GM23338 (cell line): Measurements from ENCODE around the gene TBKBP1. TPM values are rescaled to one million over a fixed set of nuclear protein-coding genes. Genes with fewer than 3 reads are reported as not detected.

Experiments
- ATAC-seq: fragments of 200-7000 bp; cut with Tn5 transposase; 3 replicates; pipeline ENCODE4 v1.9.1; 2020
- DNase-seq: peaks from one replicate; pipeline ENCODE4 v3.0.0-alpha.2; 2015; ENCODE audit warnings: low spot score
- H2AFZ ChIP-seq: fragments of 200-600 bp; sonication (generic); 2 replicates; pipeline ENCODE4 v1.8.0; 2016; ENCODE audit warnings: antibody characterized with exemption, mild to moderate bottlenecking, moderate library complexity
- H3F3A ChIP-seq: fragments of 200-600 bp; sonication (generic); replicated peaks from 2 replicates; pipeline ENCODE4 v1.8.0; 2017; ENCODE audit warnings: antibody characterized with exemption, mixed run types, low read depth
- H3K27ac ChIP-seq: fragments of 200-600 bp; sonication (generic); 2 replicates; pipeline ENCODE4 v1.6.1; 2016; ENCODE audit warnings: low read depth
- H3K27me3 ChIP-seq: fragments of 200-600 bp; sonication (generic); 2 replicates; pipeline ENCODE4 v1.8.0; 2016; ENCODE audit warnings: mild to moderate bottlenecking, mixed run types, moderate library complexity; ENCODE audit not compliant: insufficient read depth
- H3K36me3 ChIP-seq: fragments of 200-600 bp; sonication (generic); 2 replicates; pipeline ENCODE4 v1.8.0; 2016; ENCODE audit warnings: mild to moderate bottlenecking; ENCODE audit not compliant: insufficient read depth
- H3K4me1 ChIP-seq: fragments of 200-600 bp; sonication (generic); 2 replicates; pipeline ENCODE4 v1.8.0; 2016; ENCODE audit warnings: mild to moderate bottlenecking, moderate library complexity; ENCODE audit not compliant: insufficient read depth
- H3K4me2 ChIP-seq: fragments of 200-600 bp; sonication (generic); 2 replicates; pipeline ENCODE4 v1.7.1; 2017; ENCODE audit warnings: mixed run types
- H3K4me3 ChIP-seq: fragments of 200-600 bp; sonication (generic); 2 replicates; pipeline ENCODE4 v1.6.1; 2016; ENCODE audit warnings: mixed run types
- H3K79me2 ChIP-seq: fragments of 200-600 bp; sonication (generic); replicated peaks from 2 replicates; pipeline ENCODE4 v1.8.0; 2017; ENCODE audit warnings: mild to moderate bottlenecking; ENCODE audit not compliant: insufficient read depth
- H3K9me2 ChIP-seq: fragments of 200-600 bp; sonication (generic); 2 replicates; pipeline ENCODE4 v1.8.0; 2017; ENCODE audit not compliant: insufficient read depth
- H4K20me1 ChIP-seq: fragments of 200-600 bp; sonication (generic); replicated peaks from 2 replicates; pipeline ENCODE4 v1.8.0; 2017; ENCODE audit warnings: mild to moderate bottlenecking; ENCODE audit not compliant: insufficient read depth
- H3K27ac Mint-ChIP-seq: 2 replicates; pipeline ENCODE4 v1.8.0; 2020; ENCODE audit warnings: inconsistent platforms, mild to moderate bottlenecking, moderate library complexity, mixed read lengths
- H3K27me3 Mint-ChIP-seq: 3 replicates; pipeline ENCODE4 v1.8.0; 2022; ENCODE audit warnings: low read depth, mild to moderate bottlenecking, moderate library complexity, mixed read lengths, inconsistent platforms; ENCODE audit not compliant: insufficient read depth, poor library complexity
- H3K36me3 Mint-ChIP-seq: 3 replicates; pipeline ENCODE4 v1.8.0; 2021; ENCODE audit warnings: low read depth, mild to moderate bottlenecking, inconsistent platforms, moderate library complexity, mixed read lengths
- H3K4me1 Mint-ChIP-seq: 3 replicates; pipeline ENCODE4 v1.8.0; 2020; ENCODE audit warnings: mild to moderate bottlenecking, inconsistent platforms, mixed read lengths
- H3K4me3 Mint-ChIP-seq: 3 replicates; pipeline ENCODE4 v1.8.0; 2021; ENCODE audit warnings: moderate library complexity, mild to moderate bottlenecking, inconsistent platforms, mixed read lengths
- H3K9me3 Mint-ChIP-seq: 3 replicates; pipeline ENCODE4 v1.8.0; 2020; ENCODE audit warnings: moderate library complexity, mild to moderate bottlenecking, inconsistent platforms, mixed read lengths
- CREB1 ChIP-seq: fragments of 250-450 bp; sonication (Bioruptor Pico); IDR thresholded peaks from 2 replicates; pipeline ENCODE4 v1.5.0; 2020; ENCODE audit warnings: low read depth, mild to moderate bottlenecking, moderate library complexity
- CTCF ChIP-seq, 2 experiments: fragments of 200-600 bp in 1 of 2; sonication (generic) in 1 of 2; conservative IDR thresholded peaks; 2 replicates each; pipeline versions ENCODE4 v1.5.1 to v1.6.1; 2016 to 2017; ENCODE audit warnings: antibody characterized with exemption in 2 of 2, low read depth in 2 of 2, mild to moderate bottlenecking in 2 of 2, moderate library complexity in 1 of 2
- EZH2 ChIP-seq: fragments of 200-600 bp; sonication (generic); IDR thresholded peaks from one replicate; pipeline ENCODE4 v1.8.0; 2017; ENCODE audit warnings: antibody characterized with exemption, mild to moderate bottlenecking, low read depth; ENCODE audit not compliant: unreplicated experiment
- EZH2phosphoT487 ChIP-seq: fragments of 200-600 bp; sonication (generic); IDR thresholded peaks from one replicate; pipeline ENCODE4 v1.8.1; 2018; ENCODE audit warnings: antibody characterized with exemption; ENCODE audit not compliant: unreplicated experiment
- JUNB ChIP-seq: IDR thresholded peaks from one replicate; pipeline ENCODE4 v1.6.1; 2016; ENCODE audit warnings: antibody characterized with exemption; ENCODE audit not compliant: unreplicated experiment
- NANOG ChIP-seq: IDR thresholded peaks from 2 replicates; pipeline ENCODE4 v1.6.1; 2016; ENCODE audit warnings: antibody characterized with exemption, borderline replicate concordance
- POLR2AphosphoS5 ChIP-seq: IDR thresholded peaks from 2 replicates; pipeline ENCODE4 v1.6.1; 2016; ENCODE audit warnings: antibody characterized with exemption, low read depth
- STAT1 ChIP-seq: IDR thresholded peaks from one replicate; pipeline ENCODE4 v1.6.1; 2016; ENCODE audit warnings: antibody characterized with exemption; ENCODE audit not compliant: unreplicated experiment
- ZNF114 ChIP-seq: fragments of 250-450 bp; sonication (Bioruptor Pico); IDR thresholded peaks from 2 replicates; pipeline ENCODE4 v1.5.0; 2020; ENCODE audit warnings: mild to moderate bottlenecking, moderate library complexity
- ZNF331 ChIP-seq: fragments of 250-450 bp; sonication (Bioruptor Pico); IDR thresholded peaks from 2 replicates; pipeline ENCODE4 v1.5.0; 2020; ENCODE audit warnings: low read depth, mild to moderate bottlenecking, moderate library complexity
- polyA plus RNA-seq: library from polyadenylated mRNA; unstranded; fragments of >200 nt; fragmentation: Nextera tagmentation; extraction: Ambion mirVana; gene quantifications from 2 replicates; pipeline ENCODE4 v1.2.1, GENCODE V29; 2016
- total RNA-seq: library from RNA; depleted of rRNA; stranded (reverse); fragments of >200 nt; shearing (Covaris generic); gene quantifications from 2 replicates; pipeline ENCODE4 v1.2.3, GENCODE V29; 2014
- TF ChIP-seq, protein P1 (sequence below): IDR thresholded peaks from one replicate; pipeline ENCODE4 v1.6.1; 2018; ENCODE audit warnings: antibody characterized with exemption; ENCODE audit not compliant: unreplicated experiment

TBKBP1 gene
- total and polyA plus RNA-seq, 2 experiments from 2014 or later = 2.5 to 12.1 TPM

GRCh38 chr17:47709594-47709993, 15.6 kb downstream of the TBKBP1 start:
- Mint-ChIP-seq H3K4me1 (peaks cover 17% of the 10 kb centered on the region), H3K27ac (no peak overlapping the region), H3K27me3 (peaks cover 30% of the 10 kb centered on the region), H3K36me3 (peaks cover 3% of the 10 kb centered on the region; the same call in 1 of the 3 replicates), H3K9me3 (no peaks in the 10 kb centered on the region), H3K4me3 (peak overlapping the region; percentile 51)
- H3K36me3 ChIP-seq = no peaks in the 10 kb centered on the region
- DNase-seq (no peak), ATAC-seq (no peak)
- H3K4me3 ChIP-seq = peak overlapping the region; percentile 56
- no peaks in the 10 kb centered on the region for H3K9me2 ChIP-seq
- H3F3A ChIP-seq = peaks cover 7% of the 10 kb centered on the region; the same call in 1 of the 2 replicates
- peaks cover 5% of the 10 kb centered on the region; the same call in 1 of the 2 replicates for H4K20me1 ChIP-seq
- 0 out of 2 replicates have a peak overlapping the region, but pooled peaks have one; percentile 63 for H2AFZ ChIP-seq
- no peak for TF ChIP-seq ZNF331
- TF ChIP-seq ZNF114 (CRISPR knock-in tag) = no peak
- no peak for TF ChIP-seq STAT1
- no peak for TF ChIP-seq CTCF (conservative IDR thresholded peaks at IDR 0.05; ENCODE audit: low read depth in 2 of 2)
- TF ChIP-seq CREB1 (CRISPR knock-in tag) = no peak
- no peak for TF ChIP-seq NANOG
- TF ChIP-seq, protein P1, sequence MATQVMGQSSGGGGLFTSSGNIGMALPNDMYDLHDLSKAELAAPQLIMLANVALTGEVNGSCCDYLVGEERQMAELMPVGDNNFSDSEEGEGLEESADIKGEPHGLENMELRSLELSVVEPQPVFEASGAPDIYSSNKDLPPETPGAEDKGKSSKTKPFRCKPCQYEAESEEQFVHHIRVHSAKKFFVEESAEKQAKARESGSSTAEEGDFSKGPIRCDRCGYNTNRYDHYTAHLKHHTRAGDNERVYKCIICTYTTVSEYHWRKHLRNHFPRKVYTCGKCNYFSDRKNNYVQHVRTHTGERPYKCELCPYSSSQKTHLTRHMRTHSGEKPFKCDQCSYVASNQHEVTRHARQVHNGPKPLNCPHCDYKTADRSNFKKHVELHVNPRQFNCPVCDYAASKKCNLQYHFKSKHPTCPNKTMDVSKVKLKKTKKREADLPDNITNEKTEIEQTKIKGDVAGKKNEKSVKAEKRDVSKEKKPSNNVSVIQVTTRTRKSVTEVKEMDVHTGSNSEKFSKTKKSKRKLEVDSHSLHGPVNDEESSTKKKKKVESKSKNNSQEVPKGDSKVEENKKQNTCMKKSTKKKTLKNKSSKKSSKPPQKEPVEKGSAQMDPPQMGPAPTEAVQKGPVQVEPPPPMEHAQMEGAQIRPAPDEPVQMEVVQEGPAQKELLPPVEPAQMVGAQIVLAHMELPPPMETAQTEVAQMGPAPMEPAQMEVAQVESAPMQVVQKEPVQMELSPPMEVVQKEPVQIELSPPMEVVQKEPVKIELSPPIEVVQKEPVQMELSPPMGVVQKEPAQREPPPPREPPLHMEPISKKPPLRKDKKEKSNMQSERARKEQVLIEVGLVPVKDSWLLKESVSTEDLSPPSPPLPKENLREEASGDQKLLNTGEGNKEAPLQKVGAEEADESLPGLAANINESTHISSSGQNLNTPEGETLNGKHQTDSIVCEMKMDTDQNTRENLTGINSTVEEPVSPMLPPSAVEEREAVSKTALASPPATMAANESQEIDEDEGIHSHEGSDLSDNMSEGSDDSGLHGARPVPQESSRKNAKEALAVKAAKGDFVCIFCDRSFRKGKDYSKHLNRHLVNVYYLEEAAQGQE = no peak
- TF ChIP-seq POLR2AphosphoS5 = no peak
- TF ChIP-seq EZH2phosphoT487 = no peak
- H3K4me2 ChIP-seq = peak overlapping the region; percentile 82
- H3K27me3 ChIP-seq = peaks cover 28% of the 10 kb centered on the region
- no peak overlapping the region for H3K27ac ChIP-seq
- peaks cover 12% of the 10 kb centered on the region; the same call in 1 of the 2 replicates for H3K4me1 ChIP-seq
- no peaks in the 10 kb centered on the region for H3K79me2 ChIP-seq

GRCh38 chr17:47711366-47712099, 17.6 kb downstream of the TBKBP1 start:
- H3K27me3 ChIP-seq = peaks cover 28% of the 10 kb centered on the region
- H3K4me3 ChIP-seq = no peak overlapping the region
- H4K20me1 ChIP-seq = peaks cover 5% of the 10 kb centered on the region; the same call in 1 of the 2 replicates
- H2AFZ ChIP-seq = no peak overlapping the region
- peaks cover 28% of the 10 kb centered on the region for H3K27me3 Mint-ChIP-seq
- peaks cover 13% of the 10 kb centered on the region; the same call in 1 of the 2 replicates for H3K4me1 ChIP-seq
- 0 out of 3 replicates have a peak, but pooled peaks cover 3% of the 10 kb centered on the region for H3K36me3 Mint-ChIP-seq
- no peaks in the 10 kb centered on the region for H3K79me2 ChIP-seq
- no peaks in the 10 kb centered on the region for H3K36me3 ChIP-seq
- no peak for DNase-seq
- no peak overlapping the region for H3K27ac Mint-ChIP-seq
- H3F3A ChIP-seq = peaks cover 7% of the 10 kb centered on the region; the same call in 1 of the 2 replicates
- H3K4me3 Mint-ChIP-seq = no peak overlapping the region
- no peak overlapping the region for H3K27ac ChIP-seq
- H3K9me3 Mint-ChIP-seq = no peaks in the 10 kb centered on the region
- H3K9me2 ChIP-seq = no peaks in the 10 kb centered on the region
- no peak overlapping the region for H3K4me2 ChIP-seq
- no peak for ATAC-seq
- peaks cover 16% of the 10 kb centered on the region for H3K4me1 Mint-ChIP-seq
- TF ChIP-seq EZH2phosphoT487 (no peak), CTCF (conservative IDR thresholded peaks at IDR 0.05; ENCODE audit: low read depth in 2 of 2) (no peak), POLR2AphosphoS5 (no peak), CREB1 (CRISPR knock-in tag) (no peak), STAT1 (no peak), ZNF331 (no peak), JUNB (no peak), ZNF114 (CRISPR knock-in tag) (no peak), EZH2 (no peak)
- TF ChIP-seq, protein P1 = no peak
